Keratinocyte (primary cell): ENCODE measurements around the gene LPIN3. TPM values are rescaled to one million over a fixed set of nuclear protein-coding genes. Genes with fewer than 3 reads are reported as not detected.

Source experiments
- DNase-seq: peaks from one replicate; pipeline ENCODE4 v3.0.0-alpha.2; 2011; ENCODE audit warnings: low read depth, missing footprints, low spot score
- FAIRE-seq: peaks from 2 replicates; lab custom pipeline; 2011; peaks lifted over from hg19 to GRCh38; lab: Jason Lieb, UNC
- H2AFZ ChIP-seq: 2 replicates; pipeline ENCODE4 v1.6.0; 2012; ENCODE audit warnings: low read length, control low read depth, inconsistent platforms; ENCODE audit not compliant: control insufficient read depth
- H3K27ac ChIP-seq: 2 replicates; pipeline ENCODE4 v1.5.1; 2011; ENCODE audit warnings: low read length; ENCODE audit not compliant: control insufficient read depth, insufficient read depth
- H3K27me3 ChIP-seq: 3 replicates; pipeline ENCODE4 v1.6.0; 2011; ENCODE audit warnings: low read length; ENCODE audit not compliant: control insufficient read depth, insufficient read depth; ENCODE audit errors: extremely low read depth
- H3K36me3 ChIP-seq, 2 experiments: 2 replicates in 1 of 2; 3 replicates in 1 of 2; pipeline ENCODE4 v1.5.1; 2011; ENCODE audit warnings: low read length in 2 of 2, mild to moderate bottlenecking in 1 of 2; ENCODE audit not compliant: control insufficient read depth in 2 of 2, insufficient read depth in 2 of 2; ENCODE audit errors: extremely low read depth in 1 of 2
- H3K4me1 ChIP-seq: 3 replicates; pipeline ENCODE4 v1.5.1; 2011; ENCODE audit warnings: low read length; ENCODE audit not compliant: control insufficient read depth, insufficient read depth; ENCODE audit errors: extremely low read depth
- H3K4me2 ChIP-seq: 3 replicates; pipeline ENCODE4 v1.6.0; 2011; ENCODE audit warnings: low read depth, low read length; ENCODE audit not compliant: control insufficient read depth, insufficient read depth; ENCODE audit errors: extremely low read depth
- H3K4me3 ChIP-seq, 3 experiments: fragments of 200-600 bp in 1 of 3; sonication (generic) in 1 of 3; 2 replicates in 2 of 3; 3 replicates in 1 of 3; pipeline ENCODE4 v1.5.1; 2011 to 2016; ENCODE audit warnings: low read length in 3 of 3, mild to moderate bottlenecking in 3 of 3, control low read depth in 2 of 3, inconsistent platforms in 1 of 3, low read depth in 1 of 3, mixed read lengths in 1 of 3, mixed run types in 1 of 3, moderate library complexity in 1 of 3; ENCODE audit not compliant: control insufficient read depth in 2 of 3, insufficient read depth in 2 of 3; ENCODE audit errors: extremely low read depth in 1 of 3
- H3K79me2 ChIP-seq: 2 replicates; pipeline ENCODE4 v1.6.0; 2012; ENCODE audit warnings: low read length; ENCODE audit not compliant: control insufficient read depth, insufficient read depth
- H3K9ac ChIP-seq: 3 replicates; pipeline ENCODE4 v1.6.0; 2011; ENCODE audit warnings: low read length; ENCODE audit not compliant: control insufficient read depth, insufficient read depth; ENCODE audit errors: extremely low read depth
- H3K9me1 ChIP-seq: 3 replicates; pipeline ENCODE4 v1.6.0; 2011; ENCODE audit warnings: low read length; ENCODE audit not compliant: control insufficient read depth, insufficient read depth; ENCODE audit errors: extremely low read depth
- H3K9me3 ChIP-seq: 2 replicates; pipeline ENCODE4 v1.5.1; 2012; ENCODE audit warnings: low read depth, low read length; ENCODE audit not compliant: control insufficient read depth
- H4K20me1 ChIP-seq: 3 replicates; pipeline ENCODE4 v1.6.0; 2011; ENCODE audit warnings: low read length; ENCODE audit not compliant: control insufficient read depth, insufficient read depth; ENCODE audit errors: extremely low read depth
- EZH2 ChIP-seq: IDR thresholded peaks from one replicate; pipeline ENCODE4 v1.6.1; 2012; ENCODE audit warnings: inconsistent platforms, mild to moderate bottlenecking, low read length, moderate library complexity
- dilution Hi-C: fragments of 300-500 bp; cut with MboI; formaldehyde crosslinking; loops from one replicate; pipeline ENCODE4 v1.7.0; 2020; ENCODE audit warnings: low sequenced_read_pairs; ENCODE audit not compliant: extremely low pct_ligation_motif_present
- polyA plus RNA-seq, 5 experiments: library from polyadenylated mRNA; depleted of rRNA in 3 of 5; stranded (reverse) in 3 of 5; stranded (forward) in 1 of 5; unstranded in 1 of 5; fragments of >200 nt; gene quantifications; 1 replicate in 1 of 5; 2 replicates in 3 of 5; 3 replicates in 1 of 5; pipeline versions ENCODE4 v1.2.1 to v1.2.3, GENCODE V29; 2011 to 2012; ENCODE audit warnings: missing spikeins in 2 of 5, low read depth in 1 of 5, low replicate concordance in 1 of 5
- TF ChIP-seq, protein P1 (sequence below), 3 experiments: IDR thresholded peaks in 1 of 3; conservative IDR thresholded peaks in 1 of 3; optimal IDR thresholded peaks in 1 of 3; 2 replicates in 2 of 3; 3 replicates in 1 of 3; pipeline versions ENCODE3 to v1.5.1; 2011; ENCODE audit warnings: low read length in 3 of 3, mild to moderate bottlenecking in 3 of 3, moderate library complexity in 2 of 3, control low read depth in 1 of 3, inconsistent platforms in 1 of 3; ENCODE audit not compliant: insufficient read depth in 2 of 3; ENCODE audit errors: extremely low read depth in 1 of 3

The LPIN3 gene
- polyA plus RNA-seq, 1 donor (not counting 4 experiments of a cell fraction or from before 2014, with no cell fraction given): 15.6 TPM

DNA sequence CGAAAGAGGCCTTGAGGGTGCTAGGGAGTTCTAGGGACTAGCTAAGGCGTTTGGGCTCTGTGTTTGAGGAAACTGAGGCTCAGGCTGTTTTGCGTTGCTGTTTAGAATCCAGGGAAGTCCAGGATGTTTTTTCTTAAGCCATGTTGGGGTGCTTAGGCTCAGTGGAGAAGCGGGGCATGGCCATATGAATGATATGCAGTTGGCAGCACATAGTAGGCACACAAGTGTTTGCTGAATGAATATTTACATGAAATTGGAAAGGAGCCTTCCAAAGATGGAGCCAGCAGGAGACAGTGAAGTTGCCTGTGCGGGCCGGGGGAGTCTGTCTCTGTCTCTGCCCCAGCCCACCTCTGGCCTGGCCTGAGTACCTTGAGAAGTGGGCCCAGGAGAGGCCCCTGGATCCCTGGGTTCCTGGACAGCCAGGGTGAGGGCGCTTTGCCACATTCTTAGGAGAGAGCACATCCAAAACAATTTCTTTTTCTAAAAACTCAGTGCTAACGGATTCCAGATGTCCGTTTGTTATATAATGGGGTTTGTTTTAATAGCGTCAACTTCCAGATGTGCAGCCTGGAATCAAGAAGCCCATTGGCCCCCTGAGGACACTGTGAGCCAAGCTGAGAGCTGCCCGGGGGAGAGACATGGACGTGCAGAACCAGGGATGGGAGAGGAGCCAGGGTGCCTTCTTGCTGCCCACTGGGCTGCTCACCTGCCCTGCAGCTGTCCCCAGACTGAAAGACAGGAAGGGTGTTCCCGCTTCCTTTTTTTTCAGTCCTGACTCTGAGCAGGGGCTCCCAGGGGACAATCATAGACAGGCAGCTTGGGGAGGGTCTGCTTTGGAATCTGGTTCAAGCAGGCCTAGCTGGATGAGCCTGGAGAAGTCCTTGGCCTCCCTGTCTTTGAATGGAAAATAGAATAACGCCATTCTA lies 46.1 kb downstream of the LPIN3 start:
- peaks cover 3% of the 10 kb centered on the region for H3K4me1 ChIP-seq
- no peaks in the 10 kb centered on the region for H4K20me1 ChIP-seq
- FAIRE-seq (no peak), DNase-seq (no peak)
- H3K9ac ChIP-seq: no peak overlapping the region
- no peaks in the 10 kb centered on the region for H3K9me3 ChIP-seq
- no peak overlapping the region for H2AFZ ChIP-seq
- H3K27me3 ChIP-seq: no peaks in the 10 kb centered on the region
- H3K36me3 ChIP-seq: no peaks in the 10 kb centered on the region
- no peak overlapping the region for H3K27ac ChIP-seq
- no peaks in the 10 kb centered on the region for H3K79me2 ChIP-seq
- no peak overlapping the region for H3K4me2 ChIP-seq
- no peak overlapping the region for H3K4me3 ChIP-seq
- dilution Hi-C loops: no loop called here
- TF ChIP-seq EZH2: no peak
- TF ChIP-seq, protein P1, sequence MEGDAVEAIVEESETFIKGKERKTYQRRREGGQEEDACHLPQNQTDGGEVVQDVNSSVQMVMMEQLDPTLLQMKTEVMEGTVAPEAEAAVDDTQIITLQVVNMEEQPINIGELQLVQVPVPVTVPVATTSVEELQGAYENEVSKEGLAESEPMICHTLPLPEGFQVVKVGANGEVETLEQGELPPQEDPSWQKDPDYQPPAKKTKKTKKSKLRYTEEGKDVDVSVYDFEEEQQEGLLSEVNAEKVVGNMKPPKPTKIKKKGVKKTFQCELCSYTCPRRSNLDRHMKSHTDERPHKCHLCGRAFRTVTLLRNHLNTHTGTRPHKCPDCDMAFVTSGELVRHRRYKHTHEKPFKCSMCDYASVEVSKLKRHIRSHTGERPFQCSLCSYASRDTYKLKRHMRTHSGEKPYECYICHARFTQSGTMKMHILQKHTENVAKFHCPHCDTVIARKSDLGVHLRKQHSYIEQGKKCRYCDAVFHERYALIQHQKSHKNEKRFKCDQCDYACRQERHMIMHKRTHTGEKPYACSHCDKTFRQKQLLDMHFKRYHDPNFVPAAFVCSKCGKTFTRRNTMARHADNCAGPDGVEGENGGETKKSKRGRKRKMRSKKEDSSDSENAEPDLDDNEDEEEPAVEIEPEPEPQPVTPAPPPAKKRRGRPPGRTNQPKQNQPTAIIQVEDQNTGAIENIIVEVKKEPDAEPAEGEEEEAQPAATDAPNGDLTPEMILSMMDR (optimal IDR thresholded peaks at IDR 0.05 in 1 of 3, IDR thresholded peaks at IDR 0.05 in 1 of 3, conservative IDR thresholded peaks at IDR 0.05 in 1 of 3; ENCODE audit: extremely low read depth in 1 of 3, insufficient read depth in 2 of 3, low read length in 3 of 3): no peak
- H3K9me1 ChIP-seq: no peaks in the 10 kb centered on the region

DNA sequence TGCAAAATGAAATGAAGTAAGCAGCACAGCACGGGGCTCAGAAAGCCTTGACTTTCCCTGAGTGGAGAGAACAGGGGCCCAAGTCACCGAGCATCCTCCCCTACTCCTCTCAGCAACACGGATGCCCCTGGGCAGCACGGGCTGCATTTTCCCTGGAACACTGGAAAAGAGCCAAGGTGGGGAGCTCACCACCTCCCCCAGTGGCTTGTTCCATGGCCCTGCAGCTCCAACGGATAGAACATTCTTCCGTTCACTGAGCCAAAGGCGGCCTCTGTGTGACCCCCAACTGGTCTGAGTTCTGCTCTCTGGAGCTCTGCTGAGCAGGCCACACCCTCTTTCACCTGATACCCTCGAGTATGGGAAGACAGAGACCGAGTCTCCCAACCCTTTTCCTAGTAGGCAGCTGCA lies 46.8 kb downstream of the LPIN3 start:
- no peaks in the 10 kb centered on the region for H4K20me1 ChIP-seq
- TF ChIP-seq, protein P1 (optimal IDR thresholded peaks at IDR 0.05 in 1 of 3, IDR thresholded peaks at IDR 0.05 in 1 of 3, conservative IDR thresholded peaks at IDR 0.05 in 1 of 3; ENCODE audit: extremely low read depth in 1 of 3, insufficient read depth in 2 of 3, low read length in 3 of 3): no peak
- no peak for TF ChIP-seq EZH2
- no peak overlapping the region for H3K9ac ChIP-seq
- H3K36me3 ChIP-seq: no peaks in the 10 kb centered on the region
- no peak overlapping the region for H3K4me2 ChIP-seq
- H3K27me3 ChIP-seq: no peaks in the 10 kb centered on the region
- dilution Hi-C loops: no loop called here
- H3K27ac ChIP-seq: no peak overlapping the region
- no peak for FAIRE-seq
- H3K79me2 ChIP-seq: no peaks in the 10 kb centered on the region
- no peaks in the 10 kb centered on the region for H3K9me3 ChIP-seq
- H3K4me3 ChIP-seq: no peak overlapping the region
- peaks cover 9% of the 10 kb centered on the region for H3K4me1 ChIP-seq
- no peak overlapping the region for H2AFZ ChIP-seq
- DNase-seq: no peak
- H3K9me1 ChIP-seq: peaks cover 2% of the 10 kb centered on the region
